ENCODE results near the gene MRNIP.
"Not testable (repeated sequence)": the region's sequence is repeated elsewhere in the genome, so short reads cannot be mapped to it uniquely, and the experiment has no call there.

The MRNIP gene

GRCh38 chr5:179887095-179887494 is 28.5 kb upstream of the MRNIP start:
- no peak for DNase-seq

GRCh38 chr5:179886190-179886911 is 27.7 kb upstream of the MRNIP start:
- no peak for DNase-seq

- DNase-seq = no peak
These were observed 27.0 kb upstream of the MRNIP start for GRCh38 chr5:179885491-179886090.

GRCh38 chr5:179883163-179883562 is 24.5 kb upstream of the MRNIP start:
- DNase-seq = no peak

- DNase-seq = no peak
These were observed 23.7 kb upstream of the MRNIP start for GRCh38 chr5:179882338-179882737.

GRCh38 chr5:179880848-179881590 is 22.4 kb upstream of the MRNIP start:
- DNase-seq = no peak

- DNase-seq = no peak
These were observed 21.5 kb upstream of the MRNIP start for GRCh38 chr5:179880066-179880650.

- no peak for DNase-seq
These were observed 21.0 kb upstream of the MRNIP start for GRCh38 chr5:179879690-179880010.

GRCh38 chr5:179879003-179879689 is 20.5 kb upstream of the MRNIP start:
- DNase-seq = no peak

GRCh38 chr5:179878222-179879002 is 19.8 kb upstream of the MRNIP start:
- DNase-seq = no peak

GRCh38 chr5:179876610-179876952 is 18.0 kb upstream of the MRNIP start:
- no peak for DNase-seq

- no peak for DNase-seq
These were observed 17.4 kb upstream of the MRNIP start for GRCh38 chr5:179875741-179876609.

- no peak for DNase-seq
These were observed 16.1 kb upstream of the MRNIP start for GRCh38 chr5:179874536-179875292.

- no peak for DNase-seq
These were observed 15.5 kb upstream of the MRNIP start for GRCh38 chr5:179874136-179874535.

GRCh38 chr5:179873588-179874110 is 15.0 kb upstream of the MRNIP start:
- DNase-seq = no peak

- no peak for DNase-seq
These were observed 14.4 kb upstream of the MRNIP start for GRCh38 chr5:179872828-179873575.

- no peak for DNase-seq
These were observed 13.6 kb upstream of the MRNIP start for GRCh38 chr5:179872055-179872827.

- DNase-seq = not testable (repeated sequence)
These were observed 12.9 kb upstream of the MRNIP start for GRCh38 chr5:179871533-179871932.

GRCh38 chr5:179870952-179871351 is 12.3 kb upstream of the MRNIP start:
- no peak for DNase-seq
